Effector memory CD4-positive, alpha-beta T cell (primary cell): ENCODE data around the gene PPP3R2.

Experiments used
- DNase-seq, 3 donors: peaks; one replicate each; pipeline ENCODE4 v3.0.0-alpha.2; 2020
- H3K27ac ChIP-seq: 2 replicates; pipeline ENCODE4 v1.7.0; 2013; ENCODE audit warnings: mild to moderate bottlenecking, low read length, moderate library complexity; ENCODE audit not compliant: insufficient read depth, poor library complexity, severe bottlenecking
- H3K27me3 ChIP-seq: replicated peaks from 2 replicates; pipeline ENCODE4 v1.7.0; 2013; ENCODE audit warnings: mild to moderate bottlenecking, low read length; ENCODE audit not compliant: insufficient read depth, control insufficient read depth, poor library complexity, severe bottlenecking
- H3K36me3 ChIP-seq: 2 replicates; pipeline ENCODE4 v1.7.0; 2013; ENCODE audit warnings: mild to moderate bottlenecking, low read length, moderate library complexity; ENCODE audit not compliant: control insufficient read depth, insufficient read depth
- H3K4me1 ChIP-seq: 2 replicates; pipeline ENCODE4 v1.7.0; 2013; ENCODE audit warnings: low read length, mild to moderate bottlenecking; ENCODE audit not compliant: control insufficient read depth, insufficient read depth, poor library complexity, severe bottlenecking
- H3K4me3 ChIP-seq: 2 replicates; pipeline ENCODE4 v1.7.0; 2013; ENCODE audit warnings: low read length, low read depth, mild to moderate bottlenecking; ENCODE audit not compliant: insufficient read depth, poor library complexity, severe bottlenecking
- H3K9me3 ChIP-seq: 2 replicates; pipeline ENCODE4 v1.7.0; 2013; ENCODE audit warnings: mild to moderate bottlenecking, low read length, moderate library complexity; ENCODE audit not compliant: control insufficient read depth

PPP3R2 gene

GRCh38 chr9:101626295-101626694 lies 31.5 kb upstream of the PPP3R2 start:
- H3K27me3 ChIP-seq = no peaks in the 10 kb centered on the region
- no peaks in the 10 kb centered on the region for H3K4me1 ChIP-seq
- H3K36me3 ChIP-seq = no peaks in the 10 kb centered on the region
- H3K27ac ChIP-seq = no peak overlapping the region
- DNase-seq = no peak
- H3K9me3 ChIP-seq = no peaks in the 10 kb centered on the region
- no peak overlapping the region for H3K4me3 ChIP-seq

- Histone ChIP-seq H3K27ac (no peak overlapping the region), H3K4me1 (no peaks in the 10 kb centered on the region), H3K4me3 (no peak overlapping the region), H3K36me3 (no peaks in the 10 kb centered on the region), H3K27me3 (no peaks in the 10 kb centered on the region), H3K9me3 (no peaks in the 10 kb centered on the region)
- DNase-seq = no peak
These were observed 31.1 kb upstream of the PPP3R2 start for GRCh38 chr9:101625876-101626275.

GRCh38 chr9:101620452-101620851 lies 25.7 kb upstream of the PPP3R2 start:
- Histone ChIP-seq H3K36me3 (no peaks in the 10 kb centered on the region), H3K27me3 (no peaks in the 10 kb centered on the region), H3K9me3 (no peaks in the 10 kb centered on the region), H3K4me1 (no peaks in the 10 kb centered on the region), H3K4me3 (no peak overlapping the region), H3K27ac (no peak overlapping the region)
- DNase-seq = no peak

- Histone ChIP-seq H3K27me3 (no peaks in the 10 kb centered on the region), H3K27ac (no peak overlapping the region), H3K4me1 (no peaks in the 10 kb centered on the region), H3K9me3 (no peaks in the 10 kb centered on the region), H3K36me3 (no peaks in the 10 kb centered on the region), H3K4me3 (no peak overlapping the region)
- DNase-seq = no peak
These were observed 23.9 kb upstream of the PPP3R2 start for GRCh38 chr9:101618698-101619097.

- Histone ChIP-seq H3K27me3 (peaks cover 2% of the 10 kb centered on the region), H3K36me3 (no peaks in the 10 kb centered on the region), H3K9me3 (no peaks in the 10 kb centered on the region), H3K27ac (no peak overlapping the region), H3K4me3 (no peak overlapping the region), H3K4me1 (no peaks in the 10 kb centered on the region)
- no peak for DNase-seq
These were observed 10.8 kb upstream of the PPP3R2 start for GRCh38 chr9:101605547-101605946.

GRCh38 chr9:101604296-101604695 lies 9.5 kb upstream of the PPP3R2 start:
- Histone ChIP-seq H3K4me1 (no peaks in the 10 kb centered on the region), H3K9me3 (no peaks in the 10 kb centered on the region), H3K4me3 (no peak overlapping the region), H3K27me3 (peaks cover 2% of the 10 kb centered on the region), H3K36me3 (no peaks in the 10 kb centered on the region), H3K27ac (no peak overlapping the region)
- no peak for DNase-seq

GRCh38 chr9:101601904-101602765 lies 7.4 kb upstream of the PPP3R2 start:
- Histone ChIP-seq H3K36me3 (no peaks in the 10 kb centered on the region), H3K9me3 (no peaks in the 10 kb centered on the region), H3K4me1 (no peaks in the 10 kb centered on the region), H3K4me3 (no peak overlapping the region), H3K27ac (no peak overlapping the region), H3K27me3 (no peaks in the 10 kb centered on the region)
- no peak for DNase-seq

- Histone ChIP-seq H3K4me3 (no peak overlapping the region), H3K36me3 (no peaks in the 10 kb centered on the region), H3K27me3 (no peaks in the 10 kb centered on the region), H3K27ac (no peak overlapping the region), H3K4me1 (no peaks in the 10 kb centered on the region), H3K9me3 (no peaks in the 10 kb centered on the region)
- DNase-seq = no peak
These were observed 1.4 kb downstream of the PPP3R2 start for GRCh38 chr9:101593345-101593744.

GRCh38 chr9:101592788-101593187 lies 2.0 kb downstream of the PPP3R2 start:
- Histone ChIP-seq H3K27ac (no peak overlapping the region), H3K4me1 (no peaks in the 10 kb centered on the region), H3K27me3 (no peaks in the 10 kb centered on the region), H3K36me3 (no peaks in the 10 kb centered on the region), H3K9me3 (no peaks in the 10 kb centered on the region), H3K4me3 (no peak overlapping the region)
- DNase-seq = no peak

- Histone ChIP-seq H3K27me3 (no peaks in the 10 kb centered on the region), H3K4me3 (no peak overlapping the region), H3K4me1 (no peaks in the 10 kb centered on the region), H3K27ac (no peak overlapping the region), H3K9me3 (no peaks in the 10 kb centered on the region), H3K36me3 (no peaks in the 10 kb centered on the region)
- DNase-seq = no peak
These were observed 2.9 kb downstream of the PPP3R2 start for GRCh38 chr9:101591787-101592446.
